Natural killer cell (primary cell): ENCODE data around the gene IGF2R. TPM values are rescaled to one million over a fixed set of nuclear protein-coding genes. Genes with fewer than 3 reads are reported as not detected.

Source experiments
- ATAC-seq, 3 donors: fragments of 150-1000 bp in 2 of 3; fragments of 200-7000 bp in 1 of 3; cut with Tn5 transposase; 1 replicate in 1 of 3; 2 replicates in 2 of 3; pipeline ENCODE4 v1.10.0; 2021; ENCODE audit warnings: mild to moderate bottlenecking in 2 of 3, moderate library complexity in 2 of 3
- DNase-seq, 2 donors: peaks; one replicate each; pipeline versions ENCODE4 v3.0.0 to v3.0.0-alpha.2; 2013 to 2021; ENCODE audit warnings: mixed read lengths in 1 of 2
- H3K27ac ChIP-seq: one replicate; pipeline ENCODE4 v1.5.1; 2013; ENCODE audit warnings: mild to moderate bottlenecking, low read length
- H3K27me3 ChIP-seq: one replicate; pipeline ENCODE4 v1.6.1; 2013; ENCODE audit warnings: low read length; ENCODE audit not compliant: control insufficient read depth, insufficient read depth
- H3K36me3 ChIP-seq: one replicate; pipeline ENCODE4 v1.6.1; 2013; ENCODE audit warnings: low read length; ENCODE audit not compliant: control insufficient read depth, insufficient read depth
- H3K4me1 ChIP-seq: one replicate; pipeline ENCODE4 v1.6.1; 2013; ENCODE audit warnings: low read length; ENCODE audit not compliant: control insufficient read depth, insufficient read depth
- H3K4me3 ChIP-seq: one replicate; pipeline ENCODE4 v1.5.1; 2013; ENCODE audit warnings: low read length
- H3K9me3 ChIP-seq: one replicate; pipeline ENCODE4 v1.6.1; 2013; ENCODE audit warnings: low read length; ENCODE audit not compliant: control insufficient read depth, insufficient read depth
- H3K27ac Mint-ChIP-seq, 2 donors: one replicate each; pipeline ENCODE4 v1.8.0; 2022; ENCODE audit warnings: mild to moderate bottlenecking in 2 of 2, mixed read lengths in 2 of 2, moderate library complexity in 1 of 2
- H3K27me3 Mint-ChIP-seq, 2 donors: one replicate each; pipeline ENCODE4 v1.8.0; 2022; ENCODE audit warnings: low read depth in 2 of 2, mixed read lengths in 2 of 2
- H3K36me3 Mint-ChIP-seq: one replicate; pipeline ENCODE4 v1.8.0; 2022; ENCODE audit warnings: mixed read lengths
- H3K4me1 Mint-ChIP-seq, 2 donors: one replicate each; pipeline ENCODE4 v1.8.0; 2022; ENCODE audit warnings: mixed read lengths in 2 of 2
- H3K4me3 Mint-ChIP-seq: one replicate; pipeline ENCODE4 v1.8.0; 2022; ENCODE audit warnings: mild to moderate bottlenecking, moderate library complexity, mixed read lengths
- H3K9me3 Mint-ChIP-seq, 2 donors: one replicate each; pipeline ENCODE4 v1.8.0; 2022; ENCODE audit warnings: mixed read lengths in 2 of 2
- CTCF ChIP-seq: fragments of 200-600 bp; IDR thresholded peaks from one replicate; pipeline ENCODE4 v1.8.0; 2022; ENCODE audit warnings: antibody characterized with exemption
- WGBS: methylation state at CpG from one replicate; pipeline ENCODE4 v1.1.7; 2013; ENCODE audit warnings: missing lambda C conversion rate; ENCODE audit not compliant: insufficient coverage; 5-methylcytosine and 5-hydroxymethylcytosine counted together
- intact Hi-C: fragments of 100-400 bp; cut with micrococcal nuclease; formaldehyde crosslinking; loops from one replicate; pipeline ENCODE4 v1.14.2; 2022
- total RNA-seq, 4 donors: library from RNA; stranded (reverse); fragments of 120-200 nt in 1 of 4; gene quantifications; one replicate each; pipeline versions ENCODE4 v1.2.3 to v1.2.4, GENCODE V29; 2013 to 2022

Gene IGF2R
- total RNA-seq, 3 donors from 2014 or later (not counting 1 experiment from before 2014, with no cell fraction given): 208 to 282 (median 253) TPM

- intact Hi-C loops: loop anchor here (2.0 kb wide), 2 partner anchors 33 to 45 kb away; no protein-coding TSS in a partner anchor
- no peak overlapping the region for H3K4me3 ChIP-seq
- Mint-ChIP-seq H3K27ac (peak overlapping the region; percentile 81 to 96), H3K4me3 (peak overlapping the region; percentile 75), H3K4me1 (peaks cover 86 to 88% of the 10 kb centered on the region in 2 donors), H3K36me3 (no peaks in the 10 kb centered on the region), H3K9me3 (no peaks in the 10 kb centered on the region), H3K27me3 (no peaks in the 10 kb centered on the region)
- no peak for TF ChIP-seq CTCF
- peaks cover 27% of the 10 kb centered on the region for H3K4me1 ChIP-seq
- no peaks in the 10 kb centered on the region for H3K9me3 ChIP-seq
- H3K27me3 ChIP-seq: no peaks in the 10 kb centered on the region
- peak overlapping the region; percentile 66 for H3K27ac ChIP-seq
- 30% methylated on average over 10 of the region's 10 CpGs for WGBS
- DNase-seq (peak in 1 of 2 donors; percentile 65), ATAC-seq (peak; percentile 60 to 61 (median 60))
- peaks cover 22% of the 10 kb centered on the region for H3K36me3 ChIP-seq
Observed at GRCh38 chr6:160015778-160016684, 47.1 kb downstream of the IGF2R start.

- no peaks in the 10 kb centered on the region for H3K4me1 ChIP-seq
- ATAC-seq (no peak), DNase-seq (no peak)
- no peak overlapping the region for H3K27ac ChIP-seq
- H3K36me3 Mint-ChIP-seq: no peaks in the 10 kb centered on the region
- H3K9me3 ChIP-seq: no peaks in the 10 kb centered on the region
- intact Hi-C loops: no loop called here
- no peak overlapping the region for H3K4me3 ChIP-seq
- no peak for TF ChIP-seq CTCF
- H3K9me3 Mint-ChIP-seq: no peaks in the 10 kb centered on the region
- H3K27me3 ChIP-seq: no peaks in the 10 kb centered on the region
- 60% methylated on average over 1 of the region's 1 CpG for WGBS
- H3K36me3 ChIP-seq: peaks cover 21% of the 10 kb centered on the region
- H3K4me3 Mint-ChIP-seq: no peak overlapping the region
- H3K27ac Mint-ChIP-seq: no peak overlapping the region
- peaks cover 30 to 35% of the 10 kb centered on the region in 2 donors for H3K4me1 Mint-ChIP-seq
- no peaks in the 10 kb centered on the region for H3K27me3 Mint-ChIP-seq
Observed at GRCh38 chr6:160022101-160022500, 53.2 kb downstream of the IGF2R start.

- WGBS: 96% methylated on average over 3 of the region's 3 CpGs
- Histone ChIP-seq H3K4me3 (no peak overlapping the region), H3K36me3 (peaks cover 28% of the 10 kb centered on the region), H3K4me1 (no peaks in the 10 kb centered on the region), H3K27ac (no peak overlapping the region), H3K9me3 (no peaks in the 10 kb centered on the region), H3K27me3 (no peaks in the 10 kb centered on the region)
- no peaks in the 10 kb centered on the region for H3K27me3 Mint-ChIP-seq
- no peaks in the 10 kb centered on the region for H3K9me3 Mint-ChIP-seq
- H3K27ac Mint-ChIP-seq: no peak overlapping the region
- no peak for ATAC-seq
- H3K4me1 Mint-ChIP-seq: peaks cover 27 to 32% of the 10 kb centered on the region in 2 donors
- intact Hi-C loops: no loop called here
- peaks cover 4% of the 10 kb centered on the region for H3K36me3 Mint-ChIP-seq
- H3K4me3 Mint-ChIP-seq: no peak overlapping the region
- TF ChIP-seq CTCF: no peak
- no peak for DNase-seq
Observed at GRCh38 chr6:160022793-160023192, 53.9 kb downstream of the IGF2R start.
